HL-60 (cell line): ENCODE measurements around the gene WFIKKN2.

Experiments used
- DNase-seq, 2 experiments: peaks; one replicate each; pipeline ENCODE4 v3.0.0-alpha.2; 2010 to 2020; ENCODE audit warnings: low read depth in 1 of 2, low spot score in 1 of 2
- H3K27ac ChIP-seq: fragments of 250-450 bp; sonication (Bioruptor Pico); replicated peaks from 2 replicates; pipeline ENCODE4 v1.5.1; 2020; ENCODE audit warnings: mild to moderate bottlenecking, moderate library complexity
- H3K27me3 ChIP-seq: fragments of 250-450 bp; sonication (Bioruptor Pico); 2 replicates; pipeline ENCODE4 v1.5.1; 2021; ENCODE audit warnings: mild to moderate bottlenecking, moderate library complexity; ENCODE audit not compliant: insufficient read depth, poor library complexity, severe bottlenecking
- H3K4me3 ChIP-seq: replicated peaks from 2 replicates; pipeline ENCODE4 v1.5.1; 2011; ENCODE audit warnings: mild to moderate bottlenecking, control low read depth, low read length; ENCODE audit not compliant: insufficient read depth
- CTCF ChIP-seq: IDR thresholded peaks from one replicate; pipeline ENCODE4 v1.5.1; 2011; ENCODE audit warnings: low read length, control low read depth, inconsistent platforms; ENCODE audit not compliant: insufficient read depth
- GABPA ChIP-seq: IDR thresholded peaks from 2 replicates; pipeline ENCODE4 v1.6.1; 2012; ENCODE audit warnings: low read depth
- POLR2AphosphoS5 ChIP-seq: IDR thresholded peaks from 2 replicates; pipeline ENCODE4 v1.6.1; 2012; ENCODE audit warnings: low read depth
- REST ChIP-seq: IDR thresholded peaks from 2 replicates; pipeline ENCODE4 v1.6.1; 2012; ENCODE audit warnings: low read depth; ENCODE audit not compliant: insufficient replicate concordance
- SPI1 ChIP-seq: IDR thresholded peaks from 2 replicates; pipeline ENCODE4 v1.6.1; 2012; ENCODE audit warnings: low read depth, mild to moderate bottlenecking, borderline replicate concordance

The WFIKKN2 gene

GRCh38 chr17:50818921-50819657 is 16.3 kb upstream of the WFIKKN2 start:
- peak; percentile 41 to 57 for DNase-seq
- TF ChIP-seq POLR2AphosphoS5 (no peak), SPI1 (peak; percentile 28; the same call in 1 of the 2 replicates), CTCF (no peak)
- Histone ChIP-seq H3K4me3 (no peak overlapping the region), H3K27ac (no peak overlapping the region), H3K27me3 (no peaks in the 10 kb centered on the region)

- Histone ChIP-seq H3K27me3 (no peaks in the 10 kb centered on the region), H3K4me3 (no peak overlapping the region), H3K27ac (no peak overlapping the region)
- DNase-seq: no peak
- TF ChIP-seq SPI1 (no peak), POLR2AphosphoS5 (no peak), GABPA (no peak), CTCF (no peak), REST (no peak)
Observed at GRCh38 chr17:50820651-50821050, 14.7 kb upstream of the WFIKKN2 start.

- H3K27ac ChIP-seq: no peak overlapping the region
- H3K4me3 ChIP-seq: no peak overlapping the region
- TF ChIP-seq SPI1 (no peak), GABPA (no peak)
- no peak for DNase-seq
- no peaks in the 10 kb centered on the region for H3K27me3 ChIP-seq
Observed at GRCh38 chr17:50822550-50822949, 12.8 kb upstream of the WFIKKN2 start.

- no peak for DNase-seq
- H3K27ac ChIP-seq: no peak overlapping the region
- TF ChIP-seq SPI1 (no peak), POLR2AphosphoS5 (no peak), REST (no peak), GABPA (no peak), CTCF (no peak)
- no peaks in the 10 kb centered on the region for H3K27me3 ChIP-seq
- H3K4me3 ChIP-seq: no peak overlapping the region
Observed at GRCh38 chr17:50824429-50824828, 11.0 kb upstream of the WFIKKN2 start.
